Hepatic stellate cell (primary cell): ENCODE data around the gene CIZ1.
A peak's percentile ranks its signal among the peaks of the same experiment; 100 is the strongest.
"Not testable (repeated sequence)": the region's sequence is repeated elsewhere in the genome, so short reads cannot be mapped to it uniquely, and the experiment has no call there.

Source experiments
- DNase-seq: peaks from one replicate; pipeline ENCODE4 v3.0.0; 2011; ENCODE audit warnings: low spot score

Gene CIZ1

DNA sequence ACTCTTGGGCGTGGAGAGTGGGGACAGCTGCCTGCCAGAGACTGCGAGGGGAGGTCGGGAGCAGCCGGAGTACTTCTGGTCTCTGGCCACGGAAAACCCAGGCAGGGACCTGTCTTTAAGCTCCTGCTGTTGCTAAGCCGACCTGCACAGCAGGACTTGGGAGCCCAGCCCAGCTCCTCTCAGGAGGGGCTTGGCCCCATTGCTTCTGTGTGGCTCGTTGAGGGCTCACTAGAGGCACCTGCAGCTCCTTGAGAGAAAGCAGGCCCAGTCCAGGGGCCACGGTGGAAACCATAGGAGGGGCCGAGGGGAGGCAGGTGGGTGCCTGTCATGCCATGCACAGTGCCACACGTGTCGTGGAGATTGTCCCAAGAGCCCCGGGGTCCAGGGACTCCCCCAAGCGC, 45.4 kb downstream of the CIZ1 start:
- no peak for DNase-seq

DNA sequence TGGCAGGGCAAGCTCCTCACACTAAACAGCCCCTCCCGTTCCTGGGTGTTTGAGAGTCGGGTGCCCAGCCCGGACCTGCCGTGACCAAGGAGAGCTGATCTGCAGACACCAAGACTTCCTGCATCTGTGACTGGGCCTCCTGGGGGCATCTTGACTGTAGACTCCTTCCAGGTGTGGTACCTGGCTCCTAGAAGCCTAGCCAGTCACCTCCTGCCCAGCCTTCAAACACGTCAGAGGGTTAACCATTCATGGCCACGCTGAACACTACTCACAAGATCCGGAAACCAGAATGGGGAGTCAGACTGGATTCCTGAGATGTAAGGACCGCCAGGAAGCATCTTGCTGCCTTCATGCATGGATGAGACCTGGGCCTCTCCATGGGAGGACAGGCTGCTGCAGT, 45.8 kb downstream of the CIZ1 start:
- DNase-seq: no peak

DNA sequence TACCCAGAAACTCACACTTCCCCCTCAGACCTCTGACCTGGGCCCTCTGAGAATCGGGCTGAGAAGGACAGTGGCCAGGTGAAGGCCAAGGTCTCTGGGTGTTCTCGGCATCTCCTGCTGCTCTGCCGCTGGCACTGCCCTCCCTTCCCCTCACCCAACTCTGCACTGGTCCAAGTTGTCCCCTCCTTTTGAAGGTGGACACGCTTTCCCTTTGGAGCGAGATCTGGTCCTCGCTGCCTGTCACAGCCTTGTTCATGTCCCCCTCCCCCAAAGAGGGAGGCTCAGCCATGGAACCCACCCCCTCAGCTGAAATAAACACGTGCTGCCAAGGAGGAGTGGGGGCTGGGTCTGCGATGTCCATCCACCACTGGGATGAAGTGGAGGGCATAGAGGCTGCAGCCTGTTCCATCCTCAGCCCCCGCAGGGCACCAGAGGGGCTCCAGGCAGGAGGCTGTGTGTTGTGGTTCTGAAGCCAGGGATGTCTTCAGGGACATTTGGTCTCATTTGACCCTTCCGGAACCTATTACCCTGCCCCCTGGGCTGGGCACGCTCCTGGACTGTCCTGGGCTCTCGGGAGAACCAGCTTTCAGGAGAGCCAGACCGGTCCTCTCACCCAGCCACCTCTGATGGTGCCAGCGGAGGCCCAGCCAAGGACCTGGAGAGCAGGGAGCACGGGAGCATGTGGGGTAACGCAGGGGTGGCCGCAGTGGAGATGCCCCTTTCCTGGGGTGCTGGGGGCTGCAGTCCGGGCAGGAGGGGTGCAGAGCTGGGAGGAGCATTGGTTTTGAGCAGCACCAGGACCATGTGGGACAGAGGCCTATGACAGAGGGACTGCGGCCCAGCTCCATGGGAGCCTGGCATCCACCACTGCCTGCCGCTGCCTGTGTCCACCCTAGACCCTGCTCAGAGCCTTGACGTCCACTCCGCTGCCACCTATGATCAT, 46.9 kb downstream of the CIZ1 start:
- DNase-seq: no peak

DNA sequence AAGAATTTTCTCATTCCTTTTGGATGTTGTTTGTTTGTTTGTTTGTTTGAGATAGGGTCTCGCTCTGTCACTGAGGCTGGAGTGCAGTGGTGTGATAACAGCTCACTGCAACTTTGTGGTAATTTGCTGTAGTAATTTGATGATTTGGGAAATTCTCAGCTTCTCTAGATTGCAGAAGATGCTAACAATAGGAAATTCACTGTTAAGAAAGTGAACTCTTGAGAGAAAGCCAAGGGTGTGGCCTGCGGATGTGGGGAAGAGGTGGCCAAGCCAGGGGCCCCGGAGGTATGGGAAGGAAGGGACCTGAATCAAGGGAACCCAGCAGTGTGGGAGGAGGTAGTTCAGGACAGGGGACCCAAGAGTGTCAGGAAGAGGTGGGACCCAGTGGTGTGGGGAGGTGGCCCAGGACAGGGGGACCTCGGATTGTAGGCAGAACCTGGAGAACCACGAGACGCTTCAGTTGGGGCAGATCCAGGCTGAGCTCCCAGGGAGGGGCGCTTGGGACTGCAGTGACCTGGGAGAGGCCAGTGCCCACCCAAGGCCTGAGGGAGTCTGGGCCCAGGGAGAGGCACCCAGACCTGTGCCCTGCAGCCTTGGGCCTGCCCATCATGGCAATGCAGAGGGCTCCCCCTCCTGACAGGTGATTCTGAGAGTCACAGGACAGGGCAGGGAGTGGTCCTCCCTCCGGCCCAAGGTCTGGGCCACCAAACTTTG, 47.7 kb downstream of the CIZ1 start:
- DNase-seq: no peak

DNA sequence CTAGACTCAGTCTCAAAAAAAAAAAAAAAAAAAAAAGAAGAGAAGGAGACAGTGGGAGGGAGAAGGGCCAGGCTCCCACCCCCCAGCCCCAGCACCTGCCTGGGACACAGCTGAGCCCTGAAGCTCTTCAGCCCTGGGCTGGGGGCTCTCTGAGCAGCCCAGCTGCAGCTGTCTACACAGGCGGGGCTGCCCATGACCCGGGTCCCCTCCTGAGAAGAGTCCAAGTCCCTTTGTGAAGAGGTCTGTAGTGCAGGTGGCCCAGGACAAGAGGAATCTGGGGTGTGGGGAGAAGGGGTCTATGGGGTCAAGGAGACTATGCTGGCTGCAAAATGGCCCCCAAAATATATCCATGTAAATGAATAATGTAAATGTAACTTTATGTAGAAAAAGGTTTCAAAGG, 48.8 kb downstream of the CIZ1 start:
- DNase-seq: no peak

DNA sequence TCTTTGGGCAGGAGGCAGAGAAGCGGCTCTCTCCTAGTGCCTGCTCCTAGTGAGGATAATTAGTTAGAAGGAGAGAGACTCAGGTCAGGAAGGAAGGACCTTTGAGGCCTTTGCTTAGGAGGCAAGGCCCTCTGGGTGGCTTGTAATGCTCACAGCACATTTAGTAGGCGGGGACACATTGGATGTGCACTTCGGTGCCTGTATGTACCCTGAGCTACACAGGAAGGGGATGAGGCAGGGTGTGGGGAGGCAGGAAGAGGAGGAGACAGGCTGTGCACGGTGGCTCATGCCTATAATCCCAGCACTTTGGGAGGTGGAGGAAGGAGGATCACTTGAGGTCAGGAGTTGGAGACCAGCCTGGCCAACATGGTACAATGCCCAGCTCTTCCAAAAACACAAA, 49.3 kb downstream of the CIZ1 start:
- DNase-seq: no peak

DNA sequence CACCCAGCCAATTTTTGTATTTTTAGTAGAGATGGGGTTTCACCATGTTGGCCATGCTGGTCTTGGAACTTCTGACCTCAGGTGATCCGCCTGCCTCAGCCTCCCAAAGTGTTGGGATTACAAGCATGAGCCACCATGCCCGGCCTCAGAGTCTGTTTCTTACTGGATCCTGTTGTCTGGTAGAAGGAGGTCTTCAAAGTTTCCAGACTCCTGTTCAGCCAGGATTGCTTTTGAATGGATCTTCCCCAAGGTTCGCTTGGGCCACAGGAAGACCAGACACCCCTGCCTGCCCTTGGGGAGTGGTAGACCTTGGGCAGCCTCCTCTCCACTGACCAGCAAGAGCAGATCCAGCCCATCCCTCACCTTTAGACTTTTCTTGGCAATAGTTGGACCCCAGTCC, 49.8 kb downstream of the CIZ1 start:
- DNase-seq: no peak

DNA sequence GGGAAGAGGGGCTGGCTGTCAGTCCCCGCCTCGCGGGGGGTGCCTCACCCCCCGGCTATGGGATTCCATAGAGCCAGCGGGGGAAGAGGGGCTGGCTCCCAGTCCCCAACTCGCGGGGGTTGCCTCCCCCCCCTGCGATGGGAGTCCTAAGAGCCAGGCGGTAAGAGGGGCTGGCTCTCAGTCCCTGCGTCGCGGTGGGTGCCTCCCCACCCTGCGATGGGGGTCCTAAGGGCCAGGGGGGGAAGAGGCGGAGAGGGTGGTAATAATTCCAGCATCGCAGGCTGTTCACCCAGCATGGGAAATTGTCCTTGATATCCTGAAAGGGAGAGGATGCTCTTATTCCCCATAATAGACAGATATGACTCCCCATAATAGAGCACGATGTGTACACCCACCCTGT, 51.8 kb downstream of the CIZ1 start:
- no peak for DNase-seq

DNA sequence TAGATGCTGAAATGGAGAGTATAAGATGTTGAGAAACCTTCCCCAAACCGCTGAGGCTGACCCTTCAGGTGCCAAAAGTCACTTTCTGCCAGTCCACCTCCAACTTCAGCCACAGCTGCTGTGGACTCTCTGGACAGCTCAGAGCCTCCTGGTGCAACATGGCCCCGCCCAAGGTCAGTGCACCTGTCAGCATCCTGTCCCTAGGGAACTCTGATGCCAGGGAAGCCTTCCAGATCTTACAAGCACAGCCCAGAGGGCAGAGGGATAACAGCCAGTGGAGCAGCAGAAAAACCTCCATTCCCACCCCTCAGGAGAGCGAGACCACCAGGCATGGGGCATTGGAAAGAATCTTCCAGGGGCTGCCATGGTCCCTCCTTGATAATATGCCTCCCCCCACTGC, 53.4 kb downstream of the CIZ1 start:
- no peak for DNase-seq

DNA sequence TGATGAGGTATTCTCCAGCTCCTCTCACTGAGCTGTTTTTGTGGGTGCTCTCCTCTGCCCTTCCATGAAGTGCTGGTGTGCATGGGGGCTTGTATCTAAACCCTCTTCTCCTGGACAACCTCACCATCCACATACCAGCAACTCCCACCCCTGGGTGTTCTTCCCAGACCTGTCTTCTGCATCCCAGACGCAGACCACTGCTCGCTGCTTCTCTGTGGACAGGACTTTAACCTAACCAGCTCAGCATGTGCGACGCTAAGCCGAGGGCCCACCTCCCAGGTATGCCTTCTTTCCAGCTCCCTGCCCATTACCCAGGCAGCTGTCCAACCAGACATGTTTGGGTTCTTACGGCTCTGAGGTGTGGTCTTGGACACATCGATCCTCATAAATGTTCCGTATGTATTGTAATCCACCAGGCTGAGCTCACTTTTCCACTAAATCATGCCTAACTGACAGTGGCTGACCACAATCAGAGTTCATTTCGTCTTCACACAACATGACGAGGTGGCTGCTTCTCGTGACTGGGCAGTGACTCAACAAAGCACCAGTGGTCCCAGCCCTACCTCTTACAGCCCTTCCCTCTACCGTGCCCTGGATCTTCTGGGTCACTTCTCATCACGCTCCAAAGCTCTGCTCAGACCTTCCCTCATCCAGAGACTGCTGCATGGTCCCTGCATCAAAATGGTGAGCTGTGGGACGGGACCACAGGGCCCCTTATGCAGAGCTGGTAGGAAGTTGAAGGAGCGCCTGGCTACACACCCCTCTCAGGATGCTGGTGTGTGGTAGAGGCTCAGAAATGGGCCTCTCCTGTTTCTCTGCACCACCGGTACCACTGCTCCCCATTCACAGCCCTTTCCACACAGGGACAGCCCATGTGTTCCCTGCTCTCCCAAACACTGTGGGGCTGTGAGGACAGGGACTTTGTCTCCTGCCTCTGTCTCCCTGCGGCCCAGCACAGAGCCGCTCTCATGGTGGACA, 54.3 kb downstream of the CIZ1 start:
- no peak for DNase-seq

DNA sequence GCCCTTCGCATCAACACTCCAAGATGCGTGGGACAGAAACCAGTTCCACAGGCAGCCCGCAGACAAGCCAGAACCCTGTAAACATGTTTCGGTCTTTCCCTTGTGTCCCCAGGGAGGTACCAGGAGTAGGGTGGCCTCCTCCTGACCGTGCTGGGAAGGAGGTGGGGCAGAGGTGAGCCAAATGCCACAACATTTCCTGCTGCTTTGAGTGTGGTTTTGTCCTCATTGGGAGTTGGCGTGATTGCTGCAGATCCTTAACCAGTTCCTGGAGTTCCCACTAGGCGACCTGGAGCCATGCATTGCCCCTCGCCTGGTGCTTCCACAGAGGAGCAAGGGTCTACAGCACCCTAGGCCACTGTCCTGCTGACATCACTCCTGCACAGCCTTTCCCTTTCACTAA, 55.8 kb downstream of the CIZ1 start:
- not testable (repeated sequence) for DNase-seq

DNA sequence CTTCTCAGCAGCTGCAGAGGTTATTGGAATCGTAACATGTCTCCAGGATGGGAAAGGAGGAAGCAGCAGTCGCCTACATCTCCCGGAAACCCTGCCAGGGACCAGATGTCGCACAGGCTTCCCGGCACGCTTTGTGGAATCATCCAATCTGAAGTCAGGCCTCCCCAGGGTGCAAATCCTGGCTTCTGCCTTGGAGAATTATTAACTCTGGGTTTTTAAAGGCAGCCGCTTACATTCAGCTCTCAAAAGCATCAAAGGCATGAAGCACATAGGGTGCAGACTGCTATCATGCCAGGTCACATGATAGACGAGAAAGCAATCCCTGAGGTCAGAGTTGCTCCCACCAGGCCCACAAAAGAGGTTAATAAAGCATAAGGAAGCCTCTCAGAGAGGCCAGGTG, 59.2 kb downstream of the CIZ1 start:
- DNase-seq: not testable (repeated sequence)

DNA sequence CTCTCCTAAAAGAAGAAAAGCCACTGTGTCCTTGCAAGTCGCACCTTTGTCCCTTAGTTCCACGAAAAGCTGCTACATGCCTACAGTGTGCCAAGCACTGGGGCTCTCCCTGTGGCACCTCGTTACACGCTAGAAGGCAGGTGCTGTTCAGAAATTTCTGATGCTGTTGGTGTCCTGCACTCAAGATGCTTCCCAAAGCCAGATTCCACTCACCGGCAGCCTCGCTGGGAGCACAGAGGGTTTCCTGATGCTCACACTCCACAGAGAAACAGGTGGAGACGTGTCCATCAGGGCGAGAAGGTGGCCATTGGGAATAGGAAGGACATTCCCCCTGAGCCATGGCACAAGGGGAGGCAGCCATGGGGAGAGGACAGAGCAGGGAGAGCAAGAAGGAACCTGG, 60.0 kb downstream of the CIZ1 start:
- DNase-seq: not testable (repeated sequence)

DNA sequence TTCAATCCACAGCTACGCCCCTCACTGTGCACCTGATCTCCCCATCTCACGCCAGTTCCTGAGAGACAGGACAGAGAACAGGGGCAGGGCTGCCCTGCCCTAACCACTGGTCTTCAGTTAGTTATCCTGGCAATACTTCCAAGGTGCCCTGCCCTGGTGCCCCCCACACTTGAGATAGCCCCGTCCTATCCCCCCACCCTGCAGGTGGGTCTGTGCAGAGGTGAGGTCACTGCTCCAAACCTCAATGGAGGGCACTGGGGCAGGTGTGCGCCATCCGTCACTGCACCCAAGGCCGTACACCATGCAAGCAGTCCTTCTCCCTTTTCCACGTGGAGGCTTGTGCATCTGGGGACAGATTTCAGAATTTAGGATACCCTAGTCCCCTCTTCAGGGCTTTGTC, 60.7 kb downstream of the CIZ1 start:
- not testable (repeated sequence) for DNase-seq

DNA sequence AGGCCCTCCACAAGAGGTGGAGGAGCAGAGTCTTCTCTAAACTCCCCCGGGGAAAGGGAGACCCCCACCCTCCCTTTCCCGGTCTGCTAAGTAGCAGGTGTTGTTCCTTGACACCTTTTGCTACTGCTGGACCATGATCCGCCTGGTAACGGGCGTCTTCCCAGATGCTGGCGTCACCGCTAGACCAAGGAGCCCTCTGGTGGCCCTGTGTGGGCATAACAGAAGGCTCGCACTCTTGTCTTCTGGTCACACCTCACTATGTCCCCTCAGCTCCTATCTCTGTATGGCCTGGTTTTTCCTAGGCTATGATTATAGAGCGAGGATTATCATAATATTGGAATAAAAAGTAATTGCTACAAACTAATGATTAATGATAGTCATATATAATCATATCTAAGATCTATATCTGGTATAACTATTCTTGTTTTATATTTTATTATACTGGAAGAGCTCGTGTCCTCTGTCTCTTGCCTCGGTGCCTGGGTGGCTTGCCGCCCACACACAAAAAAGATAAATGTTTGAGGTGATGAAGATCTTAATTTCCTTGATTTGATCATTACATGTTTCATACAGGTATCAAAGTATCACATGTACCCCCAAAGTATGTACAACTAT, 61.3 kb downstream of the CIZ1 start:
- DNase-seq: not testable (repeated sequence)

DNA sequence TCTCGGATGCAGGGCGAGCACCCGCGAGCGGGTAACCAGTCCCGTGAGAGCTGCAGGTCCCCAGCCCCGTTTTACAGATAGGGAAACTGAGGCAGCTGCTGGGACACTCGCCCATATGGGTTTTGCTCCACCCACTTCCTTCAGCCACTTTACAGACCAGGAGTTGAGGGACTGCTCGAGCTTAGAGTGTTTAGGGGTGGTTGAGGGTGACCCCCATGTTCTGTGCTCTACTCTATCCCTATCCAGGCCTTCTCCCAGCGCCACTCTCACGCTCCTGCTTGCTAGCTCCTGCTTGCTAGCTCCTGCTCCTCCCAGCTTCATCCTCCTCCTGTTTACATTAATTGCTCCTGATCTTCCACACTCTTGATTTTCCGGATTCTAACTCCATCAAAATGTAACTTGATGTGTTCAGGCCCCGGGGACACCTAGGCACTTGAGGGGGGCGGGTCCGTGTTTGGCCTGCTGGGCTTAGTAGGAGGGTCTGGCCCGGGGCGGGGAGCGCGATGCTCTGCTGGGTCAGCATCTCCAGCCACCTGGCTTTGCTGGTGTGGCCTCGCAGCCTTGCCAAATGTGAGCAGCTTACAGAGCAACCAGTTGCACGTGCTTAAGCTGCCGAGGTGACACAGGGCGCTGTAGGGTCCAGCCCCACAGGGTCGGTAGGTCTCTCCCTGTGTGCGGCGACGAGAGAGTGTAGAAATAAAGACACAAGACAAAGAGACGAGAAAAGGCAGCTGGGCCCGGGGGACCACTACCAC, 62.4 kb downstream of the CIZ1 start:
- no peak for DNase-seq

DNA sequence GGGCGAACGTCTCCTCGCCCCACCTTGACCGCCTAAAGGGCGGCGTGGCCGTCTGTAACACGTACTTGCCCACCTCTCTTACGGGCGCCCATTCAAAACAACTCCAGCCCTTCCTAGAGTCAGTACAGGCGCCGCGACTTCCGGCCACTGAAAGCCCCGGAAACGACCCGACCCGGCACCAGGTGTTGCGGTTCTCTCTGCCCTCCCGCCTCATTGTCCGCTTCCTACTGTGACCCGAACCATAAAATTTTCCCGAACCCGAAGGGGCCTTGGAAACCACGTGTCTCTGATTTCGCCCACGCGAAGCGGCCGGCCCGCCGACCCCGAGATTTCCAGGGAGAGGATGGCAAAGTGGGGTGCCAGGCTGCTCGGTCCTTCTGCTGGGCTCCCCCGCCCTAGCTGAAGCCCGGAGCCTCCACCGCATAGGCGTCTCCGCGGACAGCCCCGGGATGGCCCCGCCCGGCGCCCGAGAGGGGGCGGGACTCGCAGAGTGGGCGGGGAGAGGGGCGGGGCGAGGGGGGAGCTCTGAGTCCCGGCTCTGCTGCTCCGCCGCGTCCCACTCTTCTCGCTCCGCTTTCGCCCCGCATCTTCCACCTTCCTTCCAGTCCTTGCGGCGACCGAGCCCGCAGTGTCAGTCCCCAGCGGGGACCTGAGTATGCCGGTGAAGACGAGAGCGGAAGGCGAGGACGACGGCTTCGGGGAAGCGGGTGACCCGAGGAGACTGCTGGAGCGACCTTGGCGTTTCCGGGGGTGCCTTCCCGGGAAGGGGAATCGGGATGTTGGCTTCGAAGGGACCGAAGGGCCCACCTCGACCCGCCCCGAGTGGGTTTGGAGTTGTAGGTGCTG, 63.2 kb downstream of the CIZ1 start:
- DNase-seq: peak; percentile 83

DNA sequence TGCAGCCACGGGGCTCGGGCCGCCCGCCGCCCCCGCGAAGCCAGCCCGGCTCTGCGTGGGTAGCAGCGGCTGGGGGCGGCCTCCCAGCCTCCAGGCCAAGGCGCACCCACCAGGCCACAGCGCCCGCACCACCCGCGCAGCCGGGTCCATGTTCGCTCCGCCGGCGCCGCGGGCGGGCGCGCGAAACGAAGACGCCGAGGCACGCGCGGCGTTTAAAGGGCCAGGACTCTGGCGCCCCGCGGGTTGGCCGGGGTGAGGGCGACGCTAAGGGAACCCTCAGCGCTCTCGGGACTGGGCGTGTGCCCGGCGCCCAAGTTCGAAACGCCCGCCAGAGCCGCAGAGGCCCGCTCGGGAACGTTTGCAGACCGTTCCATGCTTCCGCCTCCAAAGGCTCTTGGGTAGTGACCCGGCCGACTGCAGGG, 63.8 kb downstream of the CIZ1 start, which contains the start of gene PTGES2:
PTGES2 (minus strand) TSS at position 162 of the 422 bp plus-strand sequence; CDS start at position 150, 12 bp downstream.
- peak; percentile 84 for DNase-seq

DNA sequence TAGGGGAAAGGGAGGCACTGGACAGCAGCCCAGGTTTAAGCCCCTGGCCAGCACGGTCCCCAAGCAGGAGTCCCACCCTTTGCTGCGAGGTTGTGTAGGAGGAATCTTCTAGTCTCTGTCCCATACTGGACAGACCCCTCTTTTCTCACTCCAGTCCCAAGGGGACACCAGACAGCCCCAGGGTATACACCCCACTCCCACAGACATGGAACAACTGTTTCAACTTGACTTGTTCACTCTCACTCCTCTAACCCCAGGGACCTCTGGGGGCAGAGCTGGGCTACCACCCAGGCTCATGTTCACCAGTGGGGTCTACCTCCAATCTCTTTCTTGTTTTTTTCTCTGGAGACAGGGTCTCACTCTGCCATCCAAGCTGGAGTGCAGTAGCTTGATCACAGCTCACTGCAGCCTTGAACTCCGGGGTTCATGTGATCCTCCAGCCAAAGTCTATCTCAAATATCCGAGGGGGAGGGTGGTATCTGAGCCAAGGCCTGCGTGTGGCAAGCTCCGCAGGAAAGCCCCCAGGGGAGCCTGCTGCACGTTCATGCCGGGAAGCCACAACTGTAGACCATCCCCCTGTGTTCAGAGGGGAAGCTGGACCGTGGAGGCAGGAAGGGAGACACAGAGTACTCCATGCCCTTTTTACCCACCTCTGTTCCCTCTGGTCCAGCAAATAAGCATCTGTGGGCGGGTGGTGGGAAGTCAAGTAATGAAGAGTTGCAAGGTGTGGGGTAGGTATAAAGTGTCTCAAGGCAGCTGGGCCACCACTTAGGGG, 65.6 kb downstream of the CIZ1 start:
- no peak for DNase-seq
